Spleen (tissue), 11 donors: Measurements from ENCODE around the gene GGA2. TPM values are rescaled to one million over a fixed set of nuclear protein-coding genes. Genes with fewer than 3 reads are reported as not detected.
A peak's percentile ranks its signal among the peaks of the same experiment; 100 is the strongest.
"Not testable (repeated sequence)": the region's sequence is repeated elsewhere in the genome, so short reads cannot be mapped to it uniquely, and the experiment has no call there.

ENCODE experiments used
- DNase-seq: peaks from one replicate; pipeline ENCODE4 v3.0.0-alpha.2; 2020
- H3K27ac ChIP-seq, 8 donors: fragments of 200-600 bp; sonication (generic) in 7 of 8; 1 replicate in 4 of 8; 2 replicates in 4 of 8; pipeline versions ENCODE4 v1.5.0 to v1.8.0; 2016 to 2021; ENCODE audit warnings: inconsistent platforms in 4 of 8, mild to moderate bottlenecking in 4 of 8, moderate library complexity in 1 of 8
- H3K27me3 ChIP-seq, 7 donors: fragments of 200-600 bp; sonication (generic) in 6 of 7; replicated peaks in 1 of 7; 1 replicate in 4 of 7; 2 replicates in 3 of 7; pipeline versions ENCODE4 v1.5.0 to v1.8.0; 2016 to 2021; ENCODE audit warnings: inconsistent platforms in 3 of 7, mild to moderate bottlenecking in 1 of 7
- H3K36me3 ChIP-seq, 6 donors: fragments of 200-600 bp; sonication (generic) in 5 of 6; 1 replicate in 4 of 6; 2 replicates in 2 of 6; pipeline versions ENCODE4 v1.5.0 to v1.8.0; 2016 to 2021; ENCODE audit warnings: inconsistent platforms in 2 of 6
- H3K4me1 ChIP-seq, 6 donors: fragments of 200-600 bp; sonication (generic) in 5 of 6; 1 replicate in 3 of 6; 2 replicates in 3 of 6; pipeline versions ENCODE4 v1.5.0 to v1.8.0; 2016 to 2021; ENCODE audit warnings: inconsistent platforms in 3 of 6
- H3K4me3 ChIP-seq, 8 donors: fragments of 200-600 bp; sonication (generic) in 7 of 8; 1 replicate in 4 of 8; 2 replicates in 4 of 8; pipeline versions ENCODE4 v1.5.0 to v1.8.0; 2016 to 2021; ENCODE audit warnings: inconsistent platforms in 4 of 8, mild to moderate bottlenecking in 4 of 8, moderate library complexity in 2 of 8
- H3K9me3 ChIP-seq, 8 donors: fragments of 200-600 bp; sonication (generic) in 7 of 8; 1 replicate in 4 of 8; 2 replicates in 4 of 8; pipeline versions ENCODE4 v1.5.0 to v1.8.0; 2016 to 2021; ENCODE audit warnings: inconsistent platforms in 4 of 8
- CTCF ChIP-seq, 11 experiments: fragments of 200-600 bp in 7 of 11; fragments of 450-650 bp in 4 of 11; sonication (generic) in 4 of 11; IDR thresholded peaks in 8 of 11; conservative IDR thresholded peaks in 3 of 11; 1 replicate in 7 of 11; 2 replicates in 4 of 11; pipeline versions ENCODE4 v1.4.0 to v1.8.0; 2016 to 2021; ENCODE audit warnings: antibody characterized with exemption in 11 of 11, inconsistent platforms in 4 of 11, mild to moderate bottlenecking in 1 of 11
- POLR2A ChIP-seq, 3 donors: fragments of 450-650 bp; IDR thresholded peaks; one replicate each; pipeline ENCODE4 v1.5.1; 2017; ENCODE audit warnings: antibody characterized with exemption in 3 of 3, mild to moderate bottlenecking in 1 of 3
- POLR2AphosphoS5 ChIP-seq, 3 donors: sonication (generic); formaldehyde crosslinking; IDR thresholded peaks; one replicate each; pipeline ENCODE4 v1.5.1; 2017; ENCODE audit warnings: antibody characterized with exemption in 3 of 3
- WGBS, 5 donors: extraction: QIAGEN DNeasy Blood & Tissue Kit in 3 of 5; methylation state at CpG; one replicate each; pipeline versions ENCODE4 v1.1.5 to v1.1.7; 2013 to 2018; 5-methylcytosine and 5-hydroxymethylcytosine counted together
- intact Hi-C: fragments of 100-400 bp; cut with DNase I; formaldehyde crosslinking; loops from one replicate; pipeline ENCODE4 v1.15.0; 2023; ENCODE audit warnings: low total_unique reads
- polyA plus RNA-seq, 3 donors: library from polyadenylated mRNA; stranded (reverse); fragments of 200-250 nt; gene quantifications; one replicate each; pipeline ENCODE4 v1.2.1, GENCODE V29; 2013
- total RNA-seq, 7 donors: library from RNA; depleted of rRNA in 3 of 7; stranded (reverse); fragments of >200 nt in 3 of 7; fragmentation: NEBNext Ultra II Directional in 4 of 7; extraction: Animal tissue kit (Norgen Biotek cat#: 25700) in 4 of 7; gene quantifications; one replicate each; pipeline versions ENCODE4 v1.1.0 to v1.2.1, GENCODE V29; 2016 to 2021
- donor health status: healthy with polysubstance abuse.
- donor health status: DM: no; HTN: no; CAD: no; lungs with moderate emphysema.
- donor health status: DM: no; HTN: no; CAD: no.
- donor health status: Bipolar disorder and iron deficiency.
- donor health status: healthy.
- donor health status: DM: no; HTN: no; CAD: no.
- donor health status: DM: yes; HTN: yes; CAD: no.

The GGA2 gene
- total and polyA plus RNA-seq, 10 donors, result 49.4 to 179 (median 141) TPM

- H3K9me3 ChIP-seq, H3K27me3 ChIP-seq, H3K27ac ChIP-seq, H3K4me3 ChIP-seq, intact Hi-C loops, H3K4me1 ChIP-seq: not testable (repeated sequence)
- peaks cover 0 to 45% (median 29%) of the 10 kb centered on the region in 6 donors for H3K36me3 ChIP-seq
- peak in 1 of 3 donors; percentile 33 for TF ChIP-seq POLR2AphosphoS5 (IDR thresholded peaks at IDR 0.05)
- WGBS, 5 donors, result 66 to 86% (median 75%) methylated on average over 5 to 6 of the region's 6 CpGs
- peak; percentile 49 for DNase-seq
Observed at GRCh38 chr16:23462994-23463393, 47.3 kb downstream of the GGA2 start.

GRCh38 chr16:23453338-23454052, 56.8 kb downstream of the GGA2 start:
- H3K4me3 ChIP-seq, result peak overlapping the region; percentile 74 to 99 (median 90)
- no peak for TF ChIP-seq POLR2A (IDR thresholded peaks at IDR 0.05)
- peaks cover 0 to 10% (median 0%) of the 10 kb centered on the region in 6 donors for H3K36me3 ChIP-seq
- 57 to 61% (median 60%) methylated on average over 36 to 37 of the region's 37 CpGs for WGBS, 5 donors
- intact Hi-C loops, result no loop called here
- no peaks in the 10 kb centered on the region for H3K27me3 ChIP-seq
- H3K27ac ChIP-seq, result peak overlapping the region in 4 of 8 donors; percentile 82 to 89 (median 86)
- H3K9me3 ChIP-seq, result no peaks in the 10 kb centered on the region
- peaks cover 13 to 55% (median 35%) of the 10 kb centered on the region in 6 donors for H3K4me1 ChIP-seq
- no peak for DNase-seq

GRCh38 chr16:23452572-23453337, 57.5 kb downstream of the GGA2 start, which contains the start of gene COG7:
Gene COG7 (minus strand): TSS chr16:23453189. CDS start chr16:23452994, 195 bp downstream.
- Histone ChIP-seq H3K4me3 (peak within 1 kb of the TSS; percentile 74 to 99 (median 90)), H3K36me3 (peaks cover 0 to 11% (median 0%) of the 10 kb centered on the region in 6 donors), H3K27me3 (no peaks in the 10 kb centered on the region), H3K27ac (peak within 1 kb of the TSS; percentile 64 to 89 (median 80)), H3K9me3 (no peaks in the 10 kb centered on the region), H3K4me1 (peaks cover 13 to 58% (median 38%) of the 10 kb centered on the region in 6 donors)
- WGBS, 5 donors, result 0 to 1% (median 0%) methylated on average over 13 to 57 of the region's 57 CpGs
- TF ChIP-seq CTCF (IDR thresholded peaks at IDR 0.05 in 8 of 11, conservative IDR thresholded peaks at IDR 0.05 in 3 of 11) (no peak), POLR2A (IDR thresholded peaks at IDR 0.05) (no peak), POLR2AphosphoS5 (IDR thresholded peaks at IDR 0.05) (peak; percentile 84 to 90 (median 90))
- intact Hi-C loops, result no loop called here
- DNase-seq, result peak; percentile 95

GRCh38 chr16:23452221-23452571, 58.1 kb downstream of the GGA2 start:
- H3K4me3 ChIP-seq, result peak overlapping the region; percentile 74 to 99 (median 90)
- 4 to 8% (median 5%) methylated on average over 10 of the region's 10 CpGs for WGBS, 5 donors
- intact Hi-C loops, result no loop called here
- H3K27ac ChIP-seq, result peak overlapping the region; percentile 64 to 89 (median 80)
- TF ChIP-seq CTCF (IDR thresholded peaks at IDR 0.05 in 8 of 11, conservative IDR thresholded peaks at IDR 0.05 in 3 of 11) (no peak), POLR2AphosphoS5 (IDR thresholded peaks at IDR 0.05) (no peak), POLR2A (IDR thresholded peaks at IDR 0.05) (no peak)
- no peak for DNase-seq
- H3K36me3 ChIP-seq, result peaks cover 0 to 11% (median 0%) of the 10 kb centered on the region in 6 donors
- peaks cover 13 to 58% (median 39%) of the 10 kb centered on the region in 6 donors for H3K4me1 ChIP-seq
- no peaks in the 10 kb centered on the region for H3K9me3 ChIP-seq
- no peaks in the 10 kb centered on the region for H3K27me3 ChIP-seq

GRCh38 chr16:23448392-23448791, 61.9 kb downstream of the GGA2 start:
- Histone ChIP-seq H3K4me3 (no peak overlapping the region), H3K4me1 (peaks cover 8 to 47% (median 31%) of the 10 kb centered on the region in 6 donors), H3K27ac (no peak overlapping the region), H3K27me3 (no peaks in the 10 kb centered on the region), H3K36me3 (peaks cover 0 to 33% (median 22%) of the 10 kb centered on the region in 6 donors), H3K9me3 (no peaks in the 10 kb centered on the region)
- no peak for DNase-seq
- TF ChIP-seq POLR2AphosphoS5 (IDR thresholded peaks at IDR 0.05) (no peak), POLR2A (IDR thresholded peaks at IDR 0.05) (no peak), CTCF (IDR thresholded peaks at IDR 0.05 in 8 of 11, conservative IDR thresholded peaks at IDR 0.05 in 3 of 11) (no peak)
- WGBS, 5 donors, result 86 to 94% (median 90%) methylated on average over 4 of the region's 4 CpGs
- intact Hi-C loops, result no loop called here

- H3K36me3 ChIP-seq, result peaks cover 0 to 89% (median 53%) of the 10 kb centered on the region in 6 donors
- 92 to 98% (median 96%) methylated on average over 7 of the region's 7 CpGs for WGBS, 5 donors
- not testable (repeated sequence) for H3K9me3 ChIP-seq
Observed at GRCh38 chr16:23437542-23437941, 72.8 kb downstream of the GGA2 start.

More at GRCh38 chr16:23437542-23437941, 72.8 kb downstream of the GGA2 start:
- H3K27ac ChIP-seq, H3K4me3 ChIP-seq, intact Hi-C loops, DNase-seq, H3K27me3 ChIP-seq: not testable (repeated sequence)
- peaks cover 0 to 22% (median 9%) of the 10 kb centered on the region in 6 donors for H3K4me1 ChIP-seq
